ENCODE data around the gene HDAC8.

GRCh38 chrX:72467135-72467534, 105.5 kb downstream of the HDAC8 start:
- TF ChIP-seq ELF1 (tag; IDR thresholded peaks at IDR 0.05) (no peak), RBM15 (IDR thresholded peaks at IDR 0.05; ENCODE audit: insufficient read depth, low read length) (no peak), EZH2 (IDR thresholded peaks at IDR 0.05; ENCODE audit: borderline replicate concordance, low read depth, low read length) (no peak), PTBP1 (IDR thresholded peaks at IDR 0.05; ENCODE audit: low read depth, low read length) (no peak), NFE2L1 (tag; IDR thresholded peaks at IDR 0.05; ENCODE audit: borderline replicate concordance, low read depth) (no peak), E2F8 (IDR thresholded peaks at IDR 0.05; ENCODE audit: low read depth, partially characterized antibody) (no peak), SRSF7 (optimal IDR thresholded peaks at IDR 0.05; ENCODE audit: low read depth, low read length) (no peak), PML (IDR thresholded peaks at IDR 0.05; ENCODE audit: low read length) (no peak), CTCF (IDR thresholded peaks at IDR 0.05 in 2 of 3, conservative IDR thresholded peaks at IDR 0.05 in 1 of 3; ENCODE audit: insufficient read depth in 2 of 3, low read depth in 1 of 3, low read length in 3 of 3) (no peak)
- TF ChIP-seq, protein P1, sequence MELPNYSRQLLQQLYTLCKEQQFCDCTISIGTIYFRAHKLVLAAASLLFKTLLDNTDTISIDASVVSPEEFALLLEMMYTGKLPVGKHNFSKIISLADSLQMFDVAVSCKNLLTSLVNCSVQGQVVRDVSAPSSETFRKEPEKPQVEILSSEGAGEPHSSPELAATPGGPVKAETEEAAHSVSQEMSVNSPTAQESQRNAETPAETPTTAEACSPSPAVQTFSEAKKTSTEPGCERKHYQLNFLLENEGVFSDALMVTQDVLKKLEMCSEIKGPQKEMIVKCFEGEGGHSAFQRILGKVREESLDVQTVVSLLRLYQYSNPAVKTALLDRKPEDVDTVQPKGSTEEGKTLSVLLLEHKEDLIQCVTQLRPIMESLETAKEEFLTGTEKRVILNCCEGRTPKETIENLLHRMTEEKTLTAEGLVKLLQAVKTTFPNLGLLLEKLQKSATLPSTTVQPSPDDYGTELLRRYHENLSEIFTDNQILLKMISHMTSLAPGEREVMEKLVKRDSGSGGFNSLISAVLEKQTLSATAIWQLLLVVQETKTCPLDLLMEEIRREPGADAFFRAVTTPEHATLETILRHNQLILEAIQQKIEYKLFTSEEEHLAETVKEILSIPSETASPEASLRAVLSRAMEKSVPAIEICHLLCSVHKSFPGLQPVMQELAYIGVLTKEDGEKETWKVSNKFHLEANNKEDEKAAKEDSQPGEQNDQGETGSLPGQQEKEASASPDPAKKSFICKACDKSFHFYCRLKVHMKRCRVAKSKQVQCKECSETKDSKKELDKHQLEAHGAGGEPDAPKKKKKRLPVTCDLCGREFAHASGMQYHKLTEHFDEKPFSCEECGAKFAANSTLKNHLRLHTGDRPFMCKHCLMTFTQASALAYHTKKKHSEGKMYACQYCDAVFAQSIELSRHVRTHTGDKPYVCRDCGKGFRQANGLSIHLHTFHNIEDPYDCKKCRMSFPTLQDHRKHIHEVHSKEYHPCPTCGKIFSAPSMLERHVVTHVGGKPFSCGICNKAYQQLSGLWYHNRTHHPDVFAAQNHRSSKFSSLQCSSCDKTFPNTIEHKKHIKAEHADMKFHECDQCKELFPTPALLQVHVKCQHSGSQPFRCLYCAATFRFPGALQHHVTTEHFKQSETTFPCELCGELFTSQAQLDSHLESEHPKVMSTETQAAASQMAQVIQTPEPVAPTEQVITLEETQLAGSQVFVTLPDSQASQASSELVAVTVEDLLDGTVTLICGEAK (IDR thresholded peaks at IDR 0.05), result no peak
- TF ChIP-seq, protein P1 (CRISPR knock-in tag; IDR thresholded peaks at IDR 0.05), result no peak
- TF ChIP-seq, protein P2, sequence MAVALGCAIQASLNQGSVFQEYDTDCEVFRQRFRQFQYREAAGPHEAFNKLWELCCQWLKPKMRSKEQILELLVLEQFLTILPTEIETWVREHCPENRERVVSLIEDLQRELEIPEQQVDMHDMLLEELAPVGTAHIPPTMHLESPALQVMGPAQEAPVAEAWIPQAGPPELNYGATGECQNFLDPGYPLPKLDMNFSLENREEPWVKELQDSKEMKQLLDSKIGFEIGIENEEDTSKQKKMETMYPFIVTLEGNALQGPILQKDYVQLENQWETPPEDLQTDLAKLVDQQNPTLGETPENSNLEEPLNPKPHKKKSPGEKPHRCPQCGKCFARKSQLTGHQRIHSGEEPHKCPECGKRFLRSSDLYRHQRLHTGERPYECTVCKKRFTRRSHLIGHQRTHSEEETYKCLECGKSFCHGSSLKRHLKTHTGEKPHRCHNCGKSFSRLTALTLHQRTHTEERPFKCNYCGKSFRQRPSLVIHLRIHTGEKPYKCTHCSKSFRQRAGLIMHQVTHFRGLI (CRISPR knock-in tag; IDR thresholded peaks at IDR 0.05), result no peak
